ENCODE measurements around the gene TTLL5. TPM values are rescaled to one million over a fixed set of nuclear protein-coding genes. Genes with fewer than 3 reads are reported as not detected.

Gene TTLL5
- total and polyA plus RNA-seq, 8 donors, result 10.1 to 48.4 (median 17.3) TPM

DNA sequence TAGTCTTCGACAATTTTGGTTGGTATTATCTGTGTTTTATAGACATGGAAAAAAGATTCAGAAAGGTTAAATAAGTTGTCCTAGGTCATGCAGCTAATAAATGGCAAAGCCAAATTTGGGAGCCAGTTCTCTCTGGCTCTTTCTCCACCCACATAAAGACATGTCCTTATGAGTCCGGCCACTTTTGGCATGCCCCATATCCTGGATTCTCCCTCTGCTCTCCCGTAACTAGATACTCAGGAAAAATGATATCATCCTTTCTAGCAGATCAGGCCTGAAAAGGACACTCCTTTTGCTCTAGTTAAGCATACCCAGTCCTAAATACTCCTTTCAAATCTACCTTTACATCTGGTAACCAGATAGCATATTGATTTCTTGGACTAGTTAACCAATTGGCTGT, 64.4 kb downstream of the TTLL5 start:
- H3K4me3 ChIP-seq, result no peak overlapping the region
- intact Hi-C loops (cut with DNase I; ENCODE audit: low total_unique reads), result no loop called here
- DNase-seq, result no peak
- no peak for TF ChIP-seq POLR2AphosphoS5 (IDR thresholded peaks at IDR 0.05)
- TF ChIP-seq POLR2A (IDR thresholded peaks at IDR 0.05), result no peak
- TF ChIP-seq, protein P1, sequence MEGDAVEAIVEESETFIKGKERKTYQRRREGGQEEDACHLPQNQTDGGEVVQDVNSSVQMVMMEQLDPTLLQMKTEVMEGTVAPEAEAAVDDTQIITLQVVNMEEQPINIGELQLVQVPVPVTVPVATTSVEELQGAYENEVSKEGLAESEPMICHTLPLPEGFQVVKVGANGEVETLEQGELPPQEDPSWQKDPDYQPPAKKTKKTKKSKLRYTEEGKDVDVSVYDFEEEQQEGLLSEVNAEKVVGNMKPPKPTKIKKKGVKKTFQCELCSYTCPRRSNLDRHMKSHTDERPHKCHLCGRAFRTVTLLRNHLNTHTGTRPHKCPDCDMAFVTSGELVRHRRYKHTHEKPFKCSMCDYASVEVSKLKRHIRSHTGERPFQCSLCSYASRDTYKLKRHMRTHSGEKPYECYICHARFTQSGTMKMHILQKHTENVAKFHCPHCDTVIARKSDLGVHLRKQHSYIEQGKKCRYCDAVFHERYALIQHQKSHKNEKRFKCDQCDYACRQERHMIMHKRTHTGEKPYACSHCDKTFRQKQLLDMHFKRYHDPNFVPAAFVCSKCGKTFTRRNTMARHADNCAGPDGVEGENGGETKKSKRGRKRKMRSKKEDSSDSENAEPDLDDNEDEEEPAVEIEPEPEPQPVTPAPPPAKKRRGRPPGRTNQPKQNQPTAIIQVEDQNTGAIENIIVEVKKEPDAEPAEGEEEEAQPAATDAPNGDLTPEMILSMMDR (IDR thresholded peaks at IDR 0.05), result no peak
- no peak for TF ChIP-seq EP300 (IDR thresholded peaks at IDR 0.05)
- no peaks in the 10 kb centered on the region for H3K9me3 ChIP-seq
- WGBS, 5 donors, result 66 to 81% (median 76%) methylated on average over 3 of the region's 3 CpGs
- peaks cover 0 to 15% (median 5%) of the 10 kb centered on the region in 4 donors for H3K4me1 ChIP-seq
- peaks cover 0 to 11% (median 3%) of the 10 kb centered on the region in 4 donors for H3K36me3 ChIP-seq
- peak overlapping the region in 2 of 5 donors; percentile 0 to 40 for H3K27ac ChIP-seq
- no peaks in the 10 kb centered on the region for H3K27me3 ChIP-seq

DNA sequence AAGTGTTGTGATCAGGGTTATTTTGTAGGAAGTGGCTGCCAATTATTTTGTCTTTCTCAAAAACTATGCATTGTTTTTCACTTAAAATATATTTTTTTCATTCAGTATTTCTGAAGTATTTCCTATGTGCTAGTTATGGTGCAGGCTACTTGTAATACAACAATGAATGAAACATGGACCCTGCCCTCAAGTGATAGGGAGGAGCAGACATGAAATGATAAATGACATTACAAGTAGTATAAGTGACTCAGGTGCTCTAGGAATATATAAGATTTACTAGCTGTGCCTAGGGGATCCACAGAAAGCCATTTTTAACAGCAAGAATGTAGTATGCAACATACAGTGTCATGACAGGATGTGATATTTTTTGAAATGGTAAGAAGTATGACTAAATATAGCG, 65.3 kb downstream of the TTLL5 start:
- no peak for DNase-seq
- TF ChIP-seq EP300 (IDR thresholded peaks at IDR 0.05) (no peak), POLR2AphosphoS5 (IDR thresholded peaks at IDR 0.05) (no peak), POLR2A (IDR thresholded peaks at IDR 0.05) (no peak)
- TF ChIP-seq, protein P1 (IDR thresholded peaks at IDR 0.05), result no peak
- peaks cover 0 to 7% (median under 1%) of the 10 kb centered on the region in 4 donors for H3K4me1 ChIP-seq
- no peaks in the 10 kb centered on the region for H3K9me3 ChIP-seq
- 85 to 100% (median 96%) methylated on average over 1 of the region's 1 CpG for WGBS, 5 donors
- no peaks in the 10 kb centered on the region for H3K27me3 ChIP-seq
- no peak overlapping the region for H3K4me3 ChIP-seq
- H3K27ac ChIP-seq, result no peak overlapping the region
- H3K36me3 ChIP-seq, result peaks cover 0 to 11% (median 3%) of the 10 kb centered on the region in 4 donors
- intact Hi-C loops (cut with DNase I; ENCODE audit: low total_unique reads), result no loop called here

DNA sequence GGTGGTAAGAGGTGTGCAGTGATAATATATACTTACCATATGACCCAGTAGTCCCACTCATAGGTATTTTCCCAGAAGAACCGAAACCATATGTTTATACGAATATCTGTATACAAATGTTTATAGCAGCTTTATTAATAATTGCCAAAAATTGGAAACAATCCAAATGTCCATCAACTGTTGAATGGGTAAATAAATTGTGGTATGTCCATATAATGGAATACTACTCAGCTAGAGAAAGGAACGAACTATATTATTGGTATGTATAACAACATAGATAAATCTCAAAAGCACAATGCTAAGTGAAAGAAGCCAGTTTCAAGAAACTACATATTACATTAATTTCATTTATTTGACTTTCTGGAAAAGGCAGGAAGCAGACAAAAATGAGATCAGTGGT, 66.1 kb downstream of the TTLL5 start:
- TF ChIP-seq EP300 (IDR thresholded peaks at IDR 0.05), result no peak
- TF ChIP-seq, protein P1 (IDR thresholded peaks at IDR 0.05), result no peak
- no peak for TF ChIP-seq POLR2A (IDR thresholded peaks at IDR 0.05)
- TF ChIP-seq POLR2AphosphoS5 (IDR thresholded peaks at IDR 0.05), result no peak
- no peak overlapping the region for H3K27ac ChIP-seq
- intact Hi-C loops (cut with DNase I; ENCODE audit: low total_unique reads), result no loop called here
- WGBS, 5 donors, result 96 to 98% (median 97%) methylated on average over 3 of the region's 3 CpGs
- H3K4me3 ChIP-seq, result no peak overlapping the region
- no peak for DNase-seq
- no peaks in the 10 kb centered on the region for H3K9me3 ChIP-seq
- H3K4me1 ChIP-seq, result peaks cover 0 to 5% (median 0%) of the 10 kb centered on the region in 4 donors
- H3K36me3 ChIP-seq, result peaks cover 0 to 11% (median 3%) of the 10 kb centered on the region in 4 donors
- H3K27me3 ChIP-seq, result no peaks in the 10 kb centered on the region

DNA sequence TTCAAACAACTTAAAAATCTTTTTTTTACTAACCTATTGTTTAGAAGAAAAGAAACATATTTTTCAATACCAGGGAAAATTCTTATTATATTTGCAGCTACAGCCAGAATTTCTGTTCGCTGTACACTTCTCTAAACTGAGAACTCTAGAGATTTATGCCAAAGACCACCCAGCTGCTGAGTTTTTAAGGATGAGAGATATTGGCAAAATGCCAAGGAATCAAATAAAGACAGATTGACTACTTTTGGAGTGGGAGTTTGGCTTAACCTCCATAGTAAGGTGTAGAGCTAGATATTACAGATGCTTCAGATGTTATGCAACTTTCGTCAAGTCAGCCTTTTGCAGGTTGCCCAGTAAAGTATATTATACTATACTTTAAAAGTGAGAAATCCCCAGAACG, 71.8 kb downstream of the TTLL5 start:
- no peak overlapping the region for H3K4me3 ChIP-seq
- DNase-seq, result no peak
- intact Hi-C loops (cut with DNase I; ENCODE audit: low total_unique reads), result no loop called here
- H3K9me3 ChIP-seq, result no peaks in the 10 kb centered on the region
- WGBS, 5 donors, result 93 to 97% (median 96%) methylated on average over 3 of the region's 3 CpGs
- no peaks in the 10 kb centered on the region for H3K4me1 ChIP-seq
- peaks cover 0 to 30% (median 28%) of the 10 kb centered on the region in 4 donors for H3K36me3 ChIP-seq
- H3K27me3 ChIP-seq, result no peaks in the 10 kb centered on the region
- TF ChIP-seq EP300 (IDR thresholded peaks at IDR 0.05) (no peak), POLR2A (IDR thresholded peaks at IDR 0.05) (no peak), POLR2AphosphoS5 (IDR thresholded peaks at IDR 0.05) (no peak)
- TF ChIP-seq, protein P1 (IDR thresholded peaks at IDR 0.05), result no peak
- no peak overlapping the region for H3K27ac ChIP-seq
